ENCODE measurements around the gene WASF3.
"Not testable (repeated sequence)": the region's sequence is repeated elsewhere in the genome, so short reads cannot be mapped to it uniquely, and the experiment has no call there.

Gene WASF3

GRCh38 chr13:26716984-26717383, 159.5 kb downstream of the WASF3 start:
- no peak for DNase-seq (ENCODE audit: low read depth in 2 of 2)

- DNase-seq (ENCODE audit: low read depth in 2 of 2): no peak
Measured at GRCh38 chr13:26718146-26718545, 160.7 kb downstream of the WASF3 start.

DNA sequence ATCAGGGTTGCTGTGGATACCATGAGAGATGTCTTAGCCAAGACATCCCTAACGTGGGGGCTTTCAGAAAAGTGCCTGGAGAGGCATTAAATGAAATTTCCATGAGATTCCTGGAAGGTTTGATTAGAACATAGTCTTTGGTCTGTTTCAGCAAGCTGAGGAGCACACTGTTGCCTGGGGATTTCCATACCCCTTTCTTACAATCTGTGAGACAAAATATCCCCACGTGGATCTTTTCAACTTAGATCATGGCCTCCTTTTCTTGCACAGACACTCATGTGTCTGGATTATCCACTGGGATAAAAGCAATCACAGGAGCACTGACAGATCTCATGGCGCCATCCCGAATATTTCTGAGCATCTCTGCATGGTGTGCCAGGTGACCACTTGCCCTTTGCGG, 161.4 kb downstream of the WASF3 start:
- DNase-seq (ENCODE audit: low read depth in 2 of 2): no peak

GRCh38 chr13:26719356-26719945, 162.0 kb downstream of the WASF3 start:
- DNase-seq (ENCODE audit: low read depth in 2 of 2): no peak

- DNase-seq (ENCODE audit: low read depth in 2 of 2): no peak
Measured at GRCh38 chr13:26721251-26722121, 164.0 kb downstream of the WASF3 start.

DNA sequence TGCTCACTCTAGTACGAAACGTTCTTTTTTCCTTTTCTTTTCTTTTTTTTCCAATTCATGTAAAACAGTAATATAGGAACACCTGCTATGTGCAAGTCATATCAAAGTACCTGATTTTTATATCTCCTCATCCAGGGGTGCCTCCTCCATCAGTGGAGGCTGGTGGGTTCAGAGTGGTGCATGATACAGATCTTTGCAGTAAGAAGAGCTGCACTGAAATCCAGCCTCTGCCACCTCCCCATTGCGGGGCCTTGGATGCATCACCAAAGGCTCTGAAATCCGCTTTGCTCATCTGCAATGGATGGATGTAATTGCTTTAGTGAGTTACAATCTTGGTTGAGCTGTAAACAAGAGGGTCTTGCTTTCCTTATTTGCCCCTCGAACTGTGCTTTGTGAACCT, 164.8 kb downstream of the WASF3 start:
- DNase-seq (ENCODE audit: low read depth in 2 of 2): no peak

GRCh38 chr13:26723620-26724019, 166.1 kb downstream of the WASF3 start:
- DNase-seq (ENCODE audit: low read depth in 2 of 2): not testable (repeated sequence)

GRCh38 chr13:26726684-26727083, 169.2 kb downstream of the WASF3 start:
- no peak for DNase-seq (ENCODE audit: low read depth in 2 of 2)

- DNase-seq (ENCODE audit: low read depth in 2 of 2): no peak
Measured at GRCh38 chr13:26727122-26727521, 169.6 kb downstream of the WASF3 start.

DNA sequence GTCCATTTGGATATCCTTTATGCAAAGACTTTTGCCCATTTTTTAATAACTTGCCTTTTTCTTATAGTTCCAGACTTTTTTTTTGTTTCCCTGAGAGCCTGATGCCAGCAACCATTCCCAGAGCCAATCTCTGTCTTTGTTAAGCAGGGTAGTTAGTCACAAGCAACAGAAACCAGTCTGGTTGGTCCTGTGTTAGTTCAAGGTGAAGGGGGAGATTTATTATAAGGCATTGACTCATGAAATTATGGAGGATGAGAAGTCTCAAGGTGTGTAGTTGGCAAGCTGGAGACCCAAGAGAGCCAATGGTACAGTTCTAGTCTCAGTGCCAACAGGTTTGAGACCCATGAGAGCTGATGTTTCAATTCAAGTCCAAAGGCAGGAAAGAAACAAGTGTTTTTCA, 170.2 kb downstream of the WASF3 start:
- DNase-seq (ENCODE audit: low read depth in 2 of 2): no peak

- DNase-seq (ENCODE audit: low read depth in 2 of 2): no peak
Measured at GRCh38 chr13:26735677-26736076, 178.2 kb downstream of the WASF3 start.

Measured in stimulated activated CD8-positive, alpha-beta memory T cell treated with anti-CD3 and anti-CD28 coated beads, Interleukin-7, amount 100 ng/mL, for 1 hour (primary cell).